Stimulated activated CD4-positive, alpha-beta T cell treated with anti-CD3 and anti-CD28 coated beads, Interleukin-15, amount 100 ng/mL, for 1 hour (primary cell): ENCODE results near the gene MAS1L.

Experiments
- DNase-seq, 2 donors: peaks; one replicate each; pipeline ENCODE4 v3.0.0-alpha.2; 2020; ENCODE audit warnings: low read depth in 1 of 2, low spot score in 1 of 2

MAS1L gene

DNA sequence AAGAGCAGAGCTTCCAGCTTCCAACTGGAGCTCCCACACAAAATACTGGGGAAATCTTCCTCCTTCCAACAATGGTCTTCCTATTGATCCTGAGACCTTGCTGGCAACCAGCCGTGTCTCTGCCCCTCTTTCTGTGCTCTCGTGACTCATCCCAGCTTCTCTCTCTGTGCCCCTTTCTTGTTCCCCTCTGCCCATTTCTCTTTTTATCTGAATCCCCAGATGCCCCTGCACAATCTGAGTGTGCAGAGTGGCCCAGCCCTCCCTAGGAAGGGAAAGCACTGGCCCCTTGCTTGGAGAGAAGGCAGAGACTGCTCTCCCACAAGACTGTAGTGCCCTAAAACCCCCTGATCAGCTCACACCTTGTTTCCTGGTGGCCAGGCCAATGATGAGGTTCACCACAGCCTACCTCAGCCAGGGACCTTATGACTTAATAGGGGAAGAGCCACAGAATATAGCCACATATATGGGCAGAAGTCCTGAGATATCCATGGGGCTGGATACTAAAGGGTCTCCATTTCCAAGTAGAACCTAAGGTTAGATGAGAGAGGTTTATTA is 23.1 kb upstream of the MAS1L start:
- no peak for DNase-seq

DNA sequence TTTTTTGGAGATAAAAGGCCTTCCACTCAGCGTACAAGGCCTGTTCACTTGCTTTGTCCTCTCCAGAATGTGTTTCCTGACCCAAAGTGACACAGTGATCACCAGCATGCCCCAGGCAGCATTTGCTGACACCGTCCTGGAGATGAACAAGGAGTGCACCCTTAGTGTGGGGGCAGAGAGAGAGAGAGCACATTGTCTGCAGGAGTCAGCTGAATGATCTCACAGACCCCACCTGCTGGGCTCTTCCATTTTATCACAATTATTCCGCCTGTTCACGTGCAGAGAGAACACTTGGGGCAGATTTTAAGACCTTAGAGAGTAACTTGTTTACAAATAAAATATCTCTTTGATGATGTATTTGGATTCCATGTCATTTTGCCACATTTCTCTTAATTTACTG is 22.4 kb upstream of the MAS1L start:
- no peak for DNase-seq

DNA sequence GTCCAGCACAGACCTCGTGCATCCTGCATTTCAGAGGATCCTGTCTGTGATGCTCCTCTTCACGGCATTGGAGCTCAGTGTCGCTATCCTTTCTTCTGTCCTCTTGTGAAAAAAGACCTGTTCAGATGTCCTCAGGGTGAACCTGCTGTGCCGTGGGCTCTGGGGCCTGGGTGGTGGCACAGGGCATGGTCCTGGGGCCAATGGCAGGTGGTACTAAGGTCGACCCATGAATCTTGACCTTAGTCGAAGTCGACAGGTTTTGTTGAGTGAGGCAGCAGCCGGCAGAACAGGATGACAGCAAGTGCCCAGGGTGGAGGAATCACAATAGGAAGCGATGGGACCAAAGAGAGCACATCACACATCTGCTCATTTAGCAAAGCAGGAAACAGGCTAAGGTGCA is 22.0 kb upstream of the MAS1L start:
- DNase-seq = no peak

DNA sequence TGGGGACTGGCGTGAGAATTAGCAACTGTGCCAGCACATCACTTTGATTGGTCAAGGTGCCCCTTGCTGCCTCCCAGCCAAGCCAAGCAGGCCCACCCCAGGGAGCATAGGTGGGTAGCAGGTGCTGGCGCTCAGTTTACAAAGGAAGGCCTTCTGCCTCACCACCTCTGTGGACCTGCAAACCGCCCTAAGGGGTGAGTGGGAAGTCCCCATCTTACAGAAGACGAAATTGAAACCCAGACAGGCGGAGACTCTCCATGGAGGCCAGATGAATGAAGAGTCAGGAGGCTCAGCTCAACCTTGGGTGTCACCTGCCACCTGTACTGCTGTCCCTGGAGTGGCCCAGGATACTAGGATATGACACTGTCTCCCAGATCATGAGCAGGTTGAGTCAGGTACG is 21.5 kb upstream of the MAS1L start:
- no peak for DNase-seq

DNA sequence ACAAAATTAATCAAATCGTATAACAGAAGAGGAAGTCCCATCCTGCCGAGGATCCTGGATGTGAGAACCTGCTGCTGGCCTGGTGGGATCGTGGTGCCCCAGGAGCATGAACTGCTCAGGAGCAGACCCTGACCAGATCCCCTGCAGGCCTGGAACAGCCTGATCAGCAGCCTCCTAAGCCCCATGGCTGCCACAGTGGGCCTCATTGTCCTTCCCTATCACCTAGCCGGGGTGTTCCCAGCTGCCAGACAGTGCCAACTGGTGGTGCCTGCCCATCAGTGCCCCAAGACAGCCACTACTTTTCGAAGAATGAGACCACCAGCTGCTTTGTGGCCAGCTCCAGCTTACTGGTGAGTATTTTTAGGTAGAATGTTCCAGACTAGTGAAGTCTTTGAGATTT is 19.6 kb upstream of the MAS1L start:
- DNase-seq = no peak

DNA sequence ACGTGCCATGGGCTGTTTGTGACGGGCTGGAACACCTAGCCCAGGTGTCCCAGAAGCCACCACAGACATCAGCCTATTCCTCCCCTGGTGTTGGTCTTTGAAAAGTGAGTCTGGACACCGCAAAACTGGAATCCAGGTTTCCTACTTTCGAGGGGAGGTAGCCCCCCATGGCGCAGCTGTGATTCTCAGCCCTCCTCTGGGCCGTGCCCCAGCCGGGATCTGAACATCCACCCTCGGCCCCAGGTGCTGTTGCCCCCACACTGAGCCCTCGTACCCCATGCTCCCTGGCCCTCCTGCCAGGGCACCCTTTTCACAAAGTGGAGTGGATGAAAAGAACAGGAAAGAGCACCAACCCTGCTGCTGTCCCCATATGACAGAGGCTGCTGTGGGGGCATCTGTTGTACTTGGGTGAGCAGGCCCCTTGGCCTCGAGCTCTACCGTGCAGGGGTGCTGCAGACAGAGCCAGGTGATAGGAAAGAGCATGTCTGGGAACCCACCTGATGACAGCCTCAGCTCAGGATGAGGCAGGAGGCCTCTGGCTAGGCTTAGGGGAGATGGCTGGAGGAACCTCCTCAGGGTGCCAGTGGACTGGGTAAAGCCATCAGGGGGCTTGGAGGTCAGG is 18.8 kb upstream of the MAS1L start:
- no peak for DNase-seq

DNA sequence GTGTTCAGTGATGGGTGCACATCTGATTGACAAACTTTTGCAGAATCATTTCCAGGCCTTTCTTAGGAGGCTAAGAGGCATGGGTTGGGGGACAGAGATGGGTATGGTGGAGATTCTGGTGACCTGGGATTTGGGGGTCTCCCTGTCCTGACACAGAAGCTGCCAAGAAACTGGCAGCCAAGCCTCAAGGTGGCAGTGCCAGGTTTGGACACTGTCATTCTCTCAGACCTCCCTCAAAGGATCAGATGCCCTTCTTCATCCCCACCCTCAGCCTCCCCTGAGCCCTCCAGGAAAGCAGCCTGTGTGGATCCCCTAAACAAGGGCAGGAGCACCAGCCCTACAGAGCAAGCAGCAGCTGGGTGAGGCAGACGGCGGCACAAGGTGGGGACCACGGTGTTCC is 18.1 kb upstream of the MAS1L start:
- no peak for DNase-seq

DNA sequence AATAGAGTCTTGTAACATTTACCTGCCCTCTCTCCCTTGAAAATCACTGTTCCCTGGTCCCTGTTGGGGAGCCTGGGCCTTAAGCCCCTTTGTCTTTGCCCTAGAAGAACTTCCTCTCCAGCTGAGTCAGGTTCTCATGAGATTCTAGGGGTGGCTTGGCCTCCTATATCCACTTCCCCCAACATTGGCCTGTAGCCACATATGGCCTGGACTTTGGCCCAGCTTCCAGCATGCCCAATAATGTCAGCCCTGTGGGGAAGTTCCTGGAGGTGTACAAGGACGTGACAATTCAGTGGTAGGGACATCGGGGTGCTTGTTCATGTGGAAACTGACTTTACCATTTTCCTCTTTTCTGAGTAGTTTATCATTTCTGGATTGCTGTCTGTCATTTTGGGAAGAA is 17.2 kb upstream of the MAS1L start:
- no peak for DNase-seq

DNA sequence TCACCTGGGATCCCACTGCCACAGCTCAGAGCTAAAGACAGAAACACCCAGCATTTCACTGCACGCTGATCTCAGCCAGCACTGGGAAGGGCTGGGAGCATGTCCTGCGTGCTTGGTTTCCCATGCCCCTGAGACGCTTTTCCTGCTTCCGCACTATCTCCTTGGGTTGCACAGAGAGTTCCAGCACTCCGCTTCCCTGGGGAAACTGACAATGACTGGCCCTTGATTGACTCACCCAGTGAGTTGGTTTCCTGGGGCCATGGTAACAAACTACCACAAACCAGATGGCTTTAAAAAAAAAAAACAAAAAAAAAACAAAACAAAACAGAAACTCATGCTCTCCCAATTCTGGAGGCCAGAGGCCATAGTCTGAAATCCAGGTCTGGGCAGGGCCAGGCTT is 14.8 kb upstream of the MAS1L start:
- DNase-seq = no peak

DNA sequence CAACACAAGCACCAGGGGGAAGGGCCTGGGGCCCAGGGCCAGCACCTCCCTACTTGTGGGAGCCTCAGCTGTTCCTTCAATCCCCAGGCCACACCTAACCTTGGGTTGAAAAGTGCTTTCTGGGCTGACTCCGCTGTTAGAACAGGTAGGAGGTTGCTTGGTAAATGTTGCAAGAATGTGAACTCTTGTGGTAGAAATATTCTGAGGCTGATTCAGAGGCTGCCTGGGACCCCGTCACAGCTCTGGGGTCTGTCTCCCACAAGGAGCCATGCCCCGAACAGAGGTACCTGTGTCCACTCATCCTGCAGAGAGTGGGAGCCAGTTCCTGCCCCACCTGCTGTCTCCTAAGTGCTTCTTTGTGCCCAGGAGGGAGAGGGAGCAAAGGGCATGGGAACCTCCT is 14.4 kb upstream of the MAS1L start:
- no peak for DNase-seq

DNA sequence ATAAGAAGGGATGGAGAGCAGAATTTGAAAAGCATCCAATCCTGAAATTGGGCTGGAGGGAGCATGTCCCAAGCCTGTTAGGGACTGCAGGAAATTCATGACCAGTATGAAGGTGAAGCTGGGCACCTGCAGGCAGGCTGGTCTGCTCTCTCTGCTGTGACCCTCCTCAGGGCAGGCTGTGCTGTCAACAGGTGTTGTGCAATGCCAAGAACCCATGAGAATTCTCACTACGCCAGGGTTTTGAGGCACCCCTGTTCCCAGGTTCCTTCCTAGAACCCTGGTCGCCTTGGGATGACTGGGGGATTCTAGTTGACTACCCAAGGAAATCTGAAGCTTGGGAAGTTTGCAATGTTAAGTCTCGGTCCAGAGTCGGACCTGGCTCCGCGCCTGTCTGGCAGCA is 13.3 kb upstream of the MAS1L start:
- no peak for DNase-seq

DNA sequence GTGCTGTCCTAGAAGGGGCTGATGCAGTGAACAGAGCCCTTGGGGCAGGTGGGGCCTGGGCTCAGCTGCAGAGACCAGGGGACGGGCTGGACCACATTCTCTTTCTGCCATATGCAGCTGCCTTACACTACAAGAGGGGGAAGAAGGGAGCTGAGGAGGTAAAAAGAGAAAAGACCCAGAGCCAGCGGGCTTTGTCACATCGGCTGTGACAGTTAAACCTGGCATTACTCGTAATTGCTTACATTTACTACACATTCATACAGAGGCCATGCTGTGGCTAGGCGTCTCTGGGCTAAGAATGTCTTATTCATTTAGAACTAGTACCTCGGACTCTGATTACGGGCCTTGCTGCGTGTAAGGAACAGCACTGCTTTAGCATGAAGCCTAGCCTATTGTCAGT is 12.8 kb upstream of the MAS1L start:
- DNase-seq = no peak

DNA sequence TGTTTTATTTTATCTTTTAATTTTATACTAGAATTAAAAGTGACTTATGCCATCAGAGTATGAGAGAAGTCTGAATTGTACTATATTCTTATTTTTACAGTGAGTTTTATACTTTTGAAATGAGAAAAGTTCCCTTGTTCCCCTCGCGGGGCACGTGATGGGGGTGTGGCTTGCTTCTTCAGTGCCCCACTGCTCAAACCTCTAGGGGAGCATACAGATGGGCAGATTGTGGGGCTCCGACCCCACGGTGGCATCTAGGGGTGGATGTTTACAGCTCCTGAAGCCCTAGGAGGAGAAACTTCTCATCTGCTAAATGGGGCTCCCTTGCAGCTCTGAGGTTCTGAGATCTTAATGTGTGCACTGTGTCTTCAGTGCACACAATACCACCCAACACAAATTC is 11.9 kb upstream of the MAS1L start:
- DNase-seq = no peak

DNA sequence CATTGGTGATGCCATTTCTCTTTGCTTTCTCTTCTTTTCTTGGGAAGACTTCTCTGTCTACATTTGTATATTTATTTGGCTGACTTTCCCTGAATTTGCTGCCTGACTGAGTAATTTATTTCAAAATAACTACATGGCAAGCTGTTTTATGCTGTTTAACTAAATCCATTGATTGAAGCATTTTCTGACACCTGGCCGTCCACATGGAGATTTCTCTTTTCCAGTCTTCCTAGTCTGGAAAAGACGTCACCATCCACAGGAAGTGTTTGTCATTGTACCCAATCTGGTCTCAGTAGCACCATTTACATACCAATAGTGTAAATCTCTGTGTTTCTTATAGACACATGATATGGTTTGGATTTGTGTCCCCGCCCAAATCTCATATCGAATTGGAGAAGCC is 9.2 kb upstream of the MAS1L start:
- DNase-seq = no peak

DNA sequence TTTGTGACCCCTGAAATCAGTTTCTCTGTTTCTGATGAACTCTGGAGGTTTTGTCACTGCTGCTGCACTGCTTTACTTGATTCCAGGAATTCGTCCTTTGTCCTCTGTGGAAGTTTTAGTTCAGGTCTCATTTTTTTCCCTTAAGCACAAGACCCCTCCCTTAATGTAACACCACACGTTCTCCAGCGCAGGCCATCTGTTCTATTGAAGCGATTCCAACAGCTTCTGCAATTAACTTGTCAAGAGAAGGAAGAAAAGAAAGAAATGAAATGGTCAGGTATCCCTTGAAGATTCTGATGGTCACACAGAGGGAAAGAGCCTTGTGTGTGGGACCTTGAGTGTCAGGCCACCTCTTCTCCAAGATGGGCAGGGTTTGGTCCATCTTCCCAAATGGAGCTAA is 7.8 kb upstream of the MAS1L start:
- no peak for DNase-seq

DNA sequence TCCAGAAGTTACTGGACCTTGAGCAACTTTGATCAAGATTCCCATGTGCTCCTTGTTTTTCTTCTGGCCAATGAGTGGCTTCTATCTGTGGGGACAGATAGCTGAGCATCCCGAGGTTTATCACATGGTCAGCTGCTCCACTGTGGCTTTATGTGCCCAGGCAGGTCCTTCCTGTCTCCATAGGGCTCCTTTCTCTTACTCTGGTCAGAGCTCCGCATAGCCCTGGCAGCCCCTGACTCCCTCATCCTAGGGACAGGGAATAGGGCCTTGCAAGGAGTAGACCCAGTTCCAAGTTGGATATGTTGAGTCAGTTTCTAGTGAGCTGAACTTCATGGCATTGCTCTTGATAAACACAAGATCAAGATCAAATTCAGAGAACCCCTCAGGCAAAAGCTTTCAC is 6.4 kb upstream of the MAS1L start:
- no peak for DNase-seq

DNA sequence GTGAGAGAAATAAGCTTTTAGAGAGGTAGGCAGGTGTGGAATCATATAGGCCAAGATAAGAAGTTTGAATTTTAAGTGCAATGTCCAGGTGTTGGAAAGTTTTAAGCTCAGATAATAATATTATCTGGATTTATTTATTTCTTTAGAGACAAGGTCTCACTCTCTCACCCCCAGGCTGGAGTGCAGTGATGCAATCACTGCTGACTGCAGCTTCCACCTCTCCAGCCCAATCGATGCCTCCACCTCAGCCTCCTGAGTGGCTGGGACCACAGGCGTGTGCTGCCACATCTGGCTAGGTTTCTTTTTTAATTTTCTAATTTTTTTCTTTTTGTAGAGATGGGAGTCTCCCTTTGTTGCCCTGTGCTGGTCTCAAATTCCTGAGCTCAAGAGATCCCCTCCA is 5.5 kb upstream of the MAS1L start:
- no peak for DNase-seq

DNA sequence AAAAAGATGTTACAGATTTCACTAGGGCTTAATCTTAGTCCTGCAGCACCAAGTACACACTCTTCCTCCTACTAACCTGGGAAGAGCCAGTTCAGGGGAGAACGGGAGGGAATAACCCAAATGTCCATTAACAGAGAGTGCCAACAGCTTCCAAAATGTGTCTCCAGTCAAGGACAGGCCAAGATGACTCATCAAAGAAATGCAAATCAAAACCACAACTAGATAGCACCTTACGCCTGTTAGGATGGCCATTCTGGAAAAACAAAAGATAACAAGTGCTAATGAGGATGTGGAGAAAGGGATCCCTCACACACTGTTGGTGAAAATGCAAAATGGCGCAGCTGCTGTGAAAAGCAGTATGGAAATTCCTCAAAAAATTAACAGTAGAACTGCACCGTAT is 3.8 kb upstream of the MAS1L start:
- DNase-seq = no peak

DNA sequence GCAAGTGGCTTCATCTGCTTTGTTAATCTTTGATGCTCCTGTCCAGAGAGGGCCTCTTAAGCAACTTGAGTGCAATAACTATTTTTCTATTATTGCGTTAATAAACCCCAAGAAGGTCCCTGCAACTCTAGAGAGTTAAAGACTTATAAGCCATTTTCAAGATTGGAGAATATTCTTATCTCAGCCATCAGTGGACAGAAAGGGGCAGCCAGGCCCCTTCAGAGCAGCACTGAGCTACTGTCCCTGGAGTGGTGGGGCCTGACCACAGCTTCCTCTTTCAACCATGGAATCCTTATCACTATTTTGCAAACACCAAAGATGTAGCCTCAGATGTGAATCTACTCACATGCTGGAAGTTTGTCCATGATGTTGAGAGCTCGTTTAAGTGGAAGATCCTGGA is 2.8 kb upstream of the MAS1L start:
- DNase-seq = no peak

DNA sequence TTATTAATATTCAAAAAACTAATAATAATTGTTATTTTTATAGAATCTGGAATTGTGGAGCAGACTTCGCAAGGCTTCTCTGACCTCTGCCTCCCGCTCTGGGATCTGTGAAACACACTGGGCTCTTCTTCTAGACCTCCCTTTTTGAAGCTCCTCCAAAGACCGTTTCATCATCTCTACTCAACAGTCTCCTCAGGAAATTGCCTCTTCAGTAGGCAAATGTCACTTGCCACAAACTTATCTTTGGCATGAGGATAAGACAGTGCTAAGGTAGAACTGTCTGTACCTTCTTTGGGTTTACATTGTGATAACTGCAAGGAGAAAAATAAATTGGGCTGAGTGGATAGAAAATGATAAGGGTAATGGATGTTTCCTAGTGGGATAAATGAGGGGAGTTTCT is 2.3 kb upstream of the MAS1L start:
- DNase-seq = no peak

DNA sequence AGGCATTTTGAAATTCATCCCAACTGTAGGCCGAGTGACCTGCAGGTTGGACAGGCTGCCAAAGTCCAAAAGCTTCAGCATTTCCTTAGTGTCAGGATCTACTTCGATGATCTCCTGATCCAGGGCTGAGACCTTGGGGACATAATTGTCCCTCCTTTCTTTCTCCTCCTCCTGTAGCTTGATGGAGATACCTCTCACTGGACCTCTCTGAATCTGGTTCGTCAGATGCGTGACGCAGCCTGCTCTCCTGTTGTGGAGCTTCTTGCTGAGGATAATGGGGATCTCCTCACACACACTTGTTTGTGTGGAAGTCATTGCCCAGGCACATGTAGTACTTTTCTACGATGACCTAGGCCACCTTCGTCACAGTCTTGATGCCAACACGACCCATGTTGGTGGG is 1.5 kb upstream of the MAS1L start:
- DNase-seq = no peak

DNA sequence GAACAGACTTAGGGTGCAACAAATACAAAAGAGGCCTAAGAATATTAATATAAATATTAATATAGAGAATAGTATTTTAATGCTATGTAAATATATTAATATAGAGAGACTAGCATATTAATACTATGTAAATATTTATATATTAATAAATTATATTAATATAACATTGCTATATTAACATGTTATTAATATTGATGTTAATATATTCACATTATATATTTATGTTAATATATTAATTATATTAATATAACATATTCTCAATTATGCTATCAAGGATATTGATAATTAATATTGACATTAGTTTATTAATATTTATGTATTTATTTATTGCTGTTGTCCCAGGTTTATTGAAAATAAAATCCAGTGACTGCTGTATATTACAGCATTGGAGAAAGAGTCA is 1.1 kb upstream of the MAS1L start:
- no peak for DNase-seq

DNA sequence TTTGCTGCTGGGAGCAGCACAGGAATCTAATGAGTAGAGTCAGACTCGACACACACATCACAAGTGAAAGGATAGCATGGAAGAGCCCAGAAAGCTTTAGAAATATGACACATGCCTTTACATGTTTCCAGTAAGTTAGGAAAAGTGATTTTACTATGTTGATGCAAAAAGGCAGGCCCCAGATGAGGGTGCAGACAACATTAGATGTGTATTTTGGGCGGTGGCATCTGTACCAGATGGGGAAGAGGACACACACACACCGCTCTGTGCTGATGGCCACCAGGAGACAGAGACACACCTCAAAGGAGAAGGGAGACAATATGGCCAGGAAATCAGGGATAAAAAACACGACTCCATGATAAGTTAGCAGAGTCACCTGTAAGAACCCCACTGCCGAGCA is 625 bp downstream of the MAS1L start:
- no peak for DNase-seq

DNA sequence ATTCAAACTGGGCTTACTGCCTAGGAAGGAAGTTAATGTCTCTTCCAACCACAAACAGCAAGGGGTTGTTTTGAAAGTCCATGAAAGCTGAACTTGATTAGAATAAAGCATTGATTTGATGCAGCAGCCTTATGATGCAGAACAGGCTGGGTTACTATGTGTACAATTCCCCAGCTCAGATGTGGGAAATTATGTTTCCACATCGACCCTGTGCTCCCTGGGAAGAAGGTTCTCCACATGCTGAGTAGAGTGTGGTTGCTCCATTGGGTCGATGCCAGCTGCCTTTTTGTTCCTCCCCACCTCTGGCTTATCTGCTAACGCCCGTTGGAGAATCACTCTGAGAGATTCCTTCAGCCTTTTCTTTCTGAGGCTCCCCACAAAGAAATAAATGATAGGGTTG is 1.2 kb downstream of the MAS1L start:
- DNase-seq = no peak
